ENCODE results near the gene TMEM121. TPM values are rescaled to one million over a fixed set of nuclear protein-coding genes. Genes with fewer than 3 reads are reported as not detected.

Gene TMEM121
- 10 to 100 TPM in 1 of 2 donors, 1 to 10 TPM in 1; 3.8 to 12.0 TPM for total RNA-seq

DNA sequence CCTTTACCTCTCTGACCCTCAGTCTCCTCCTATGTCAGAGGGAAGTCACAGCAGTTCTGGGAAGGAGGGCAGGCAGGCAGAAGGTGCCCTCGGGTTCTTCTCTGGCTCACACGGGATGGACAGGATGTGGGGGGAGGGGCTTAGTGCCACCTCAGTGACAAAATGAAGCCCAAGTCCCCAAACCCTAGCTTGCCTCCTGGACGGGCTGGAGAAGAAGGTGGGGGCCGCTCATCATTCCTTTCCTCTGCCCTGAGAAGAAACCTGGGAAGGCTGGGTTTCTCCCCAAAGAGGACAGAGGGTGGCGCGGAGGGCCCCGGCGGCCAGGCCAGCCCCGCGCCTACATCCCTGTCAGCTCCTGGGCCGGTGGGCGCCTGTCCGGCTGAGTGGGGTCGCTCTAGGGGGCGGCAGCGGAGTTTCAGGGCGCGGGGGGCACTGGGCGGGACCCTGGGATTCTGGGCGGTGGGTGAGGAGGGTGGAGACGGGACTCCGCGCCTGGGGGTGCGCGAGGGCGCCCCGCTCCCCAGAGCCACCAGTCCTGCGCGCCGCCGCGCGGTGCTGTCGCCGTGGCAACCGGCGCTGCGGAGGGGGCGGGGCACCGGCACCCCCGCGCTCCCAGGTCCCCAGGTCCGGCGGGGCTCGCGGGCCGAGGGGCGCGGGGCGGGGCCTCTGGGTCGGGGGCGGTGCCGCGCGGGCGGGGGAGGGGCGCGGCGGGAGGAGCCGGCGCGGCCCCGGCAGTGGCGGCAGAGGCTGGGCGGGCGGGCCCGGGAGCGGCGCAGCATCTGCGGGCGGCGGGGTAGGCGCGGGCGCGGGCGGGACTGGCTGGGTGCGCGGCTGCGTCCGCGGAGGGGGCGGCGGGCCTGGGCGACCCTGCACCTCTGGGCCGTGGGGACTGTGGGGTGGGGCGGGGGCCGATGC is at the start of gene TMEM121:
TMEM121 (plus strand) TSS at position 723 of the 915 bp plus-strand sequence. CDS start 2,252 bp downstream, outside the sequence.

DNA sequence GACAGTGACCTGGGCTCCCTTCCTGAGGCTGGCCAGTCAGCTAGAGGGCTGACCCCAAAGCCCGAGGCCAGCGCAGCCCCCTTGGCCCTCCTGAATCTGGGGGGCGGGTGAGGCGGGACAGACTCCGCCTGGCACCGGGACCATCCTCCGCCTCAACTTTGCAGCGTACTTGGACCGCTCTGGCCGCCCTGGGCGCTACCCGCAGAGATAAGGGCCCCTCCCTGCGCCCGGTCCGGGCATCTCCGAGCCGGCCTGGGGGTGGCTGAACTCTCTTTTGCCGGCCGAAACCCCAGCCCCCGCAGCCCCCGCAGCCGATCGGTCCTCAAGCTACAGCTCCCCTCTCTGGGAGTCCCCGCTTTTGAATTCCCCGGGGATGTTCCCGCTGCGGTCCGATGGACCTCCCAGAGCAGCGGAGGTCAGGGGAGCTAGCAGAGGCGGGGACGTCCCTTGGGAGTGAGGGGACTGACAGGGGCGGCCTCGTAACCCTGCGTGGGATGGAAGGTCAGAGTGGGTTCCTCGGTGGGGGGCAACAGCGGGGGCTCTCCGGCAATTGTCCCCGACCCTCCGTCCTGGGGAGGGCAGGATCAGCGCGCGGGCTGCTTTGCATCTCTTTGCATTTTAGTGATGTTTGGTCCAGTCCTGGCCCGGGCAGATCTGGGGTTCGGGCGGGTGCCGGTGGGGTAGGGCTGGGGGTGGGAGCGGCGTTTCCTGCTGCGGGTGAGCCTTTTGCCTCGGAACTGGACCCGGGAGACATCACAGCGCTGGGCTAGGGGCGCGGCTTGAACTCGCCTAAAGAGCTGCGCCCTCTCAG is 40.0 kb upstream of the TMEM121 start, which contains the start of gene CRIP1:
CRIP1 (plus strand) TSS at position 724 of the 811 bp plus-strand sequence. CDS start 374 bp downstream, outside the sequence.

GRCh38 chr14:105490572-105491365 is 35.6 kb upstream of the TMEM121 start, which contains the start of gene TEDC1:
Gene TEDC1, plus strand, starts transcription at chr14:105491246. Its CDS starts 130 bp downstream, at chr14:105491376.

Other genes with a start within 250 kb of the TMEM121 start
- 10 to 100 TPM; 26.6 to 34.8 TPM for gene BRF1, start 225.6 kb upstream of the TMEM121 start, total RNA-seq
- 10 to 100 TPM; 30.3 to 45.4 TPM for gene PACS2, start 211.8 kb upstream of the TMEM121 start, total RNA-seq
- gene TEX22, start 128.0 kb upstream of the TMEM121 start, total RNA-seq, result under 1 TPM in 1 of 2 donors, not detected in 1; 0.34 TPM
- 10 to 100 TPM; 37.5 to 41.0 TPM for gene MTA1, start 106.8 kb upstream of the TMEM121 start, total RNA-seq
- gene CRIP2, start 51.8 kb upstream of the TMEM121 start, total RNA-seq, result 10 to 100 TPM; 31.7 to 41.3 TPM
- 1 to 10 TPM in 1 of 2 donors, not detected in 1; 2.0 TPM for gene CRIP1, start 39.7 kb upstream of the TMEM121 start, total RNA-seq
- gene TEDC1, start 35.3 kb upstream of the TMEM121 start, total RNA-seq, result 10 to 100 TPM in 1 of 2 donors, 1 to 10 TPM in 1; 8.9 to 20.6 TPM